Coronary artery (tissue), 2 donors: ENCODE results near the gene LATS1.

Source experiments
- DNase-seq: peaks from one replicate; pipeline ENCODE4 v3.0.0-alpha.2; 2017; ENCODE audit warnings: low spot score
- H3K27ac ChIP-seq, 2 donors: fragments of 200-600 bp; sonication (generic); one replicate each; pipeline ENCODE4 v1.5.1; 2016 to 2019
- H3K4me3 ChIP-seq: fragments of 200-600 bp; sonication (generic); 2 replicates; pipeline ENCODE4 v1.5.1; 2016; ENCODE audit warnings: mild to moderate bottlenecking, moderate library complexity
- TF ChIP-seq, protein P1 (sequence below): fragments of 200-600 bp; sonication (generic); IDR thresholded peaks from one replicate; pipeline ENCODE4 v1.5.1; 2019; ENCODE audit warnings: antibody characterized with exemption

The LATS1 gene

DNA sequence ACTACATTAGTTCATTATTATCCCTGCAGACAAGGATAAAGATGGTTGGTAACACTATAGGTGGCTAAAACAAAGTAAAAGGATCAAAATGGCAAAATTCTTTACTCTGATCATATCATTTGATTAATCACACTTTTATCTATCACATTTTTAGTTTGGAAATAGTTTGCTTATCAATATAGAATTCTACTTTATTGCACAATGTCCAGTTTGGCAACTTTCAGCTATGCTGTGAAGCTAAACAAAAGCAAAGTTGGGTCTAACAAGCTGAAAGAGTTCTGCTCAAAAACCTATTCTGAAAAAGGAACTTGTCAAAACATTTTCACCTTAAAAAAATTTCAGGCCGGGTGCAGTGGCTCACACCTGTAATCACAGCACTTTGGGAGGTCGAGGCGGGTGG is 7.9 kb upstream of the LATS1 start:
- Histone ChIP-seq H3K27ac (no peak overlapping the region), H3K4me3 (no peak overlapping the region)
- TF ChIP-seq, protein P1, sequence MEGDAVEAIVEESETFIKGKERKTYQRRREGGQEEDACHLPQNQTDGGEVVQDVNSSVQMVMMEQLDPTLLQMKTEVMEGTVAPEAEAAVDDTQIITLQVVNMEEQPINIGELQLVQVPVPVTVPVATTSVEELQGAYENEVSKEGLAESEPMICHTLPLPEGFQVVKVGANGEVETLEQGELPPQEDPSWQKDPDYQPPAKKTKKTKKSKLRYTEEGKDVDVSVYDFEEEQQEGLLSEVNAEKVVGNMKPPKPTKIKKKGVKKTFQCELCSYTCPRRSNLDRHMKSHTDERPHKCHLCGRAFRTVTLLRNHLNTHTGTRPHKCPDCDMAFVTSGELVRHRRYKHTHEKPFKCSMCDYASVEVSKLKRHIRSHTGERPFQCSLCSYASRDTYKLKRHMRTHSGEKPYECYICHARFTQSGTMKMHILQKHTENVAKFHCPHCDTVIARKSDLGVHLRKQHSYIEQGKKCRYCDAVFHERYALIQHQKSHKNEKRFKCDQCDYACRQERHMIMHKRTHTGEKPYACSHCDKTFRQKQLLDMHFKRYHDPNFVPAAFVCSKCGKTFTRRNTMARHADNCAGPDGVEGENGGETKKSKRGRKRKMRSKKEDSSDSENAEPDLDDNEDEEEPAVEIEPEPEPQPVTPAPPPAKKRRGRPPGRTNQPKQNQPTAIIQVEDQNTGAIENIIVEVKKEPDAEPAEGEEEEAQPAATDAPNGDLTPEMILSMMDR, result no peak
- no peak for DNase-seq

DNA sequence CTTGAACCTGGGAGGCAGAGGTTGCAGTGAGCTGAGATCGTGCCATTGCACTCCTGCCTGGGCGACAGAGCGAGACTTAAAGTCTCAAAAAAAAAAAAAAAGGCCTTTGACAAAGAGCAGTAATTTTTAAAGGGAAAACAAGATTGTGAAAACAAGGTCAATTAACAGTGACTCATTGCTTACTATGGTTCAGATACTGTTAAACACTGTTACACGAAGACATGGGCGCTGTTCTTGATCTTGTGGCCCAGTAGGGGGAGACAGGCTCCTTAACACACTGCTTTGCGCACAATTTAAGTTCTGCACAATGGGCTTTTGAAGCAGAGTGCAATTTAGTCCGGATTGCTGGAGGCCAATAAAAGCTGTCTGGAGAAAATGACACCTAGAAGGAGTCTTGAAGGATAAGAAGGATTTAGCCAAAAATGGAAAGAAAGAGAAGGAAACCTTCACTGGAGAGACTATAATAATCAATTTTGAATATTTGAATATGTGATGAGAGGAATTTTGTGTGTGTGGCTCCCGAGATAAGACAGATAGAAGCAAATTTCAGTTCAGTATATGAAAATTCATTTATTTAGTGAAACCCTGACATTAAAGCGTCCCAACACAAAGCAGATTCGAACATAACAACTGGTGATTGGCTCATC is 6.0 kb upstream of the LATS1 start:
- Histone ChIP-seq H3K4me3 (no peak overlapping the region), H3K27ac (no peak overlapping the region)
- no peak for DNase-seq
- TF ChIP-seq, protein P1, result peak; percentile 31

DNA sequence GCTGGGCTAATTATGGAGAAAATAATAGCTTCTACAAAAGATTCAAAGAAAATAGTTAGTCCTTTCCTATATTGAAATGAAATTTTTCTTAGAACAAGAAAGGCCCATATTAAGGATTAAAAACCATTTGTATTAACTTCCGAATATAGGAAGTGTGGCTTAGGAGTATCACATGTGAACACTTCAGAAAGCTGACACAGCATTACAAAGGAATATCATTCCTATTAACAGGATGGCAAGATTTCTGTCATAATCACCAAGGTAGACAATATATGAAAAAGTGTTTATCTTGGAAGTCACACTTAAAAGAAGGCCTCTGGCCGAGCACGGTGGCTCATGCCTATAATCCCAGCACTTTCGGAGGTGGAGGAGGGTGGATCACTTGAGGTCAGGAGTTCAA is 5.4 kb upstream of the LATS1 start:
- H3K4me3 ChIP-seq, result no peak overlapping the region
- TF ChIP-seq, protein P1, result no peak
- DNase-seq, result no peak
- no peak overlapping the region for H3K27ac ChIP-seq

DNA sequence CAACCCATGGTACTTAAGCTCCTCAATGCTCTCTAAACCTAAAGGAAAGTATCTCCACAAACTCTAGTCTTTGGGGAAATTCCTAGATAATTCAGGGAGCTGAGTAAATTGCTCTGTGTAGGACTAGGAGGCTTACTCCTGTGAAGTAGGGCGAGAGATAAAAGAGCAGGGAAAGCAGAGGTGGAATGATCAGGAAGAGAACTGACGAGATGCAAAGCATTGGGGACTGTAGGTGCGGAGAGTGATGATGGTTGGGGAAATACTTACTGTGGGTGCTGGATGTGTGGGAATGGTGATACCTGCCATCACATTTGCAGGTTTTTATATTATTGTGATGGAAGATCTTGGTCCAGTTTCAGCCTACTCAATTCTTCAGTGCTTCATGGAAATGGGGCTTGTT is 1.6 kb upstream of the LATS1 start:
- H3K4me3 ChIP-seq, result no peak overlapping the region
- no peak overlapping the region for H3K27ac ChIP-seq
- TF ChIP-seq, protein P1, result no peak
- DNase-seq, result no peak

DNA sequence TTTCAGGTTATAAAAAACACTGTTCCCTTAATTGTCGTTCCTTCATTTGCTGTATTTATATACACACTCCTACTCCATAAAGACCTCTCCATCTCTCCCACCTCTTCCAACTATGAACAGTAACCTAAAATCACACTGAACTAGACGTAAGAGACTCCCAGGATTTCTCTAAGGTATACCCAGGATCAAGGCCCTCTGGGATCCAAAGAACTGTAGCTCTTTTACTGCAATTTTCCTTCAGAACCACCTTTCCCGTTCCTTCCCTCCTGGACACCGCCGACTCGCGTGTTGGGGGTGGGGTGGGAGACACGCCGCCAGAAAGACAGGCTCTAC is 680 bp downstream of the LATS1 start:
- Histone ChIP-seq H3K4me3 (peak overlapping the region; percentile 100), H3K27ac (peak overlapping the region; percentile 100)
- TF ChIP-seq, protein P1, result no peak
- no peak for DNase-seq

DNA sequence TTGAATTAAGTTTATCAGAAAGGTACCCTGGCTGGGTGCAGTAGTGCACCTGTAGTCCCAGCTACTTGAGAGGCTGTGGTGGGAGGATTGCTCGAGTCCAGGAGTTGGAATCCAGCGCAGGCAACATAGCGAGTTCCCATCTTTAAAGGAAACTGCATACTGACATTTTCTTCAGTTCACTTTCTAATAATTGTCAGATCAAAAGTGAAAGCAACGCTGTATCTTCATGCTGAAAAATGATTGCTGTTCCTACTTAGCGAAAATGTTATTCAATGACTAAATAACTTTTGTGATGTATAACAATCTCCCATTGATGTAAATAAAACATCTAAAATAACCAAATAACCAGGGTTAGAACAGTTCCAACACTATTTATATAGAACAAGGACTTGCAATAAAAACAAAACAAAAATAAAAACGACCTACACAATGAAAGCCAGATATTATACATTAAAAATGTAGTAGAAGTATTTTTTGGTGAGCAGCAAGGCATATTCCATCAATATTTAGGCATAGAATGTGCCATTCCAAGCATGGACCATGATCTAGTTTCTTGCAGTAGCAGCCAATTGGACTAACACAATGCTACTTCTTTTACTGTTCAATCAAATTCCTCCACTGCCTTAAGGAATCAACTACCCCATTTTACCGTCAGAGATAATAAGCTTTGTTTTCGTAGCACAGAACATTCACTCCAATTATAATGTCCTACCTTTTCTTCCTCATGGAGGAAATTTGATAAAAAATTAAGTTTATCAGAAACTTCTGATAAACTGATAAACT is 1.5 kb downstream of the LATS1 start:
- Histone ChIP-seq H3K27ac (peak overlapping the region; percentile 39 to 100), H3K4me3 (peak overlapping the region; percentile 100)
- DNase-seq, result no peak
- TF ChIP-seq, protein P1, result no peak

DNA sequence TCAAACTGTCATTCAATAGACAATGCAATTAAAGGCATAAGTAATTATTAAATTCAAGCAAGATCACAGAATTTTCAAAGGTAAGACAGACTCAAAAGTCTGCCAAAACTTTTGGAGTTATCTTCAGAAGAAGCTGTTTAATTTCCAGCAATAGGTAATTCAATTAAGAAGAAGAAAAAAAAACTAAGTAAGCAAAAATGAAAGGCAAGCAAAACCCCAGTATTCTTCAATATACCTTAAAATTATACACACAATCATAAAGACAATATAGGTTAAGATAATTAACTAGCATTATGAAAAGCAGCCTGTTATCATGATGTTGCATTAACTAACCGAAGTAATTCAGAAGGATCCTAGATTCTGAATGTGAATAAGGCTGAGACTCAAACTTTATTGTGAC is 3.5 kb downstream of the LATS1 start:
- DNase-seq, result no peak
- Histone ChIP-seq H3K27ac (no peak overlapping the region), H3K4me3 (no peak overlapping the region)
- TF ChIP-seq, protein P1, result no peak
